ENCODE measurements around the gene IFT43.

- TF ChIP-seq REST (IDR thresholded peaks at IDR 0.05; ENCODE audit: insufficient read depth in 1 of 2, low read depth in 2 of 2, low read length in 2 of 2): no peak
- TF ChIP-seq POLR2AphosphoS5 (IDR thresholded peaks at IDR 0.05; ENCODE audit: low read depth, low read length): no peak
- no peak for TF ChIP-seq FOXP2 (optimal IDR thresholded peaks at IDR 0.05; ENCODE audit: borderline replicate concordance, extremely low read depth, extremely low read length, insufficient read depth)
- TF ChIP-seq TAF1 (IDR thresholded peaks at IDR 0.05; ENCODE audit: borderline replicate concordance, insufficient read depth, low read length): no peak
Observed at GRCh38 chr14:75967866-75968265, 17.7 kb upstream of the IFT43 start.

All from PFSK-1 (cell line).